Measurements from ENCODE around the gene IFNA14. TPM values are rescaled to one million over a fixed set of nuclear protein-coding genes. Genes with fewer than 3 reads are reported as not detected.
"Not testable (repeated sequence)": the region's sequence is repeated elsewhere in the genome, so short reads cannot be mapped to it uniquely, and the experiment has no call there.

IFNA14 gene
- total and polyA plus RNA-seq, 8 donors, result not detected

DNA sequence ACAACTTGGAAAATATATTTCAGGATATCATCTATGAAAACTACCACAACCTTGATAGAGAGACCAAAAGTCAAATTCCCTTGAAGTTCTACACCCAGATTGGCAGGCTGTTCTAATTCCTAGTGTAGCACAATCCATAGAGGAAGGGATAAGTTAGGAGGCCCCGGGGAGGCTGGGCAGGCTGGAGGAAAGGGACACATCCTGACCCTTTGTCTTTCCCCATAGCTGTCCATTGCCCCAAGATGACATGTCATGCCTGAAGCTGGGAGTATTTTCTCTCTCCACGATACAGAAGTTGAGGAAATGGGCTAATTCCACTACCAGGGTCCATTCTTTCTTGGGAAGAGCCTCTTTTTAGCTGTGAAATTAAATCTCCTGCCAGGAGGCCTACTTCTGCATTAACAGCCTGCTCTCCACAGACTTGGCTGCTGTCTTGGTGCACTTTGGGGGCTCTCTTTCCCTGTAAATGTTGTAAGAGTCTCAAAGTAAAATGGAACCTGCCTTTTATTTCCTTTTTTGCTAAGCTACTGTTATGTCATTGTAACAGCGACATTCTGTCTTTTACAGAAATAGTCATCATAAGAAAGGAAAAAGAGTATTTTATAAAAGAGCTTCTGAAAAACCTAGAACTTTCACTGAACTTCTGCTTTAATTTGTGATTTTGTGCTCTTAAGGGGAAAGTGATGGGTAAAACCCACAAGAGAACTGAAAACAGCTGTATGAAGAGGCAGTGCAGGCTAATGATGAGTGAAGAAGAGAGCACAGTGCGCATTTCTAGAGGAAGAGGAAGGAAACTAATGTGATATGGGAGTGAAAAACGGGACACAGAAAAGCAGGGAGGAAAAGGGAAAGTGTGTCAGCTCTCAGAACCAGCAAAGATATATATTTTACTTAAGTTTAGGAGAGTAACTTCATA, 26.1 kb downstream of the IFNA14 start:
- H3K9me3 ChIP-seq; H3K4me3 ChIP-seq; H3K27me3 ChIP-seq; H3K4me1 ChIP-seq; H3K36me3 ChIP-seq; DNase-seq; intact Hi-C loops (cut with DNase I); H3K27ac ChIP-seq: not testable (repeated sequence)
- peak; percentile 11 to 44 for TF ChIP-seq CTCF (IDR thresholded peaks at IDR 0.05)
- ATAC-seq, result peak; percentile 49

GRCh38 chr9:21212160-21212559, 27.6 kb downstream of the IFNA14 start:
- intact Hi-C loops (cut with DNase I); H3K4me3 ChIP-seq: not testable (repeated sequence)

DNA sequence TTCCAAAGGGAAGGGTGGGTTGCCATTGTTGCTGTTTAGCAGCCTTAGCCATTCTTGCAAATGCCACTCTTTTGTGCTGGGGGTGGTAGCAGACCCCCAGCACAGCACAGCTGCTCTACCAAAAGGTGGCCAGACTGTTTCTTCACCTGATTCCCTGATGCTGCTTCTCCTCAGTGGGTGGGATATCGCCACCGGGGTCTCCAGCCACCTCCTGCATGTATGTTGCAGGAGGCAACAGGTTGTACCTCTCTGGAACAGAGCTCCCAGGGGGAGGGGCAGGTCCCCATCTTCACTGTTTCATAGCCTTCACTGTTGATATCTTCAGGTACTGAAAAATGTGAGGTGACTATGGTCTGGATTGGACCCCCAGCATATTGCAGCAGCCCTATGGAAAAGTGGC, 29.0 kb downstream of the IFNA14 start:
- H3K36me3 ChIP-seq; intact Hi-C loops (cut with DNase I); H3K27ac ChIP-seq; H3K9me3 ChIP-seq; DNase-seq; H3K27me3 ChIP-seq; H3K4me1 ChIP-seq; H3K4me3 ChIP-seq; ATAC-seq: not testable (repeated sequence)

More at GRCh38 chr9:21212160-21212559, 27.6 kb downstream of the IFNA14 start:
- not testable (repeated sequence) for H3K27me3 ChIP-seq, H3K27ac ChIP-seq, ATAC-seq, DNase-seq, H3K4me1 ChIP-seq, H3K36me3 ChIP-seq, H3K9me3 ChIP-seq

- no peaks in the 10 kb centered on the region for H3K4me1 ChIP-seq
- no peak overlapping the region for H3K27ac ChIP-seq
- no peaks in the 10 kb centered on the region for H3K9me3 ChIP-seq
- DNase-seq (peak in 1 of 4 donors; percentile 32), ATAC-seq (no peak)
- no peaks in the 10 kb centered on the region for H3K36me3 ChIP-seq
- H3K4me3 ChIP-seq, result no peak overlapping the region
- no peaks in the 10 kb centered on the region for H3K27me3 ChIP-seq
- intact Hi-C loops (cut with DNase I), result no loop called here
- no peak for TF ChIP-seq CTCF (IDR thresholded peaks at IDR 0.05)
Observed at GRCh38 chr9:21210311-21210710, 29.5 kb downstream of the IFNA14 start.

DNA sequence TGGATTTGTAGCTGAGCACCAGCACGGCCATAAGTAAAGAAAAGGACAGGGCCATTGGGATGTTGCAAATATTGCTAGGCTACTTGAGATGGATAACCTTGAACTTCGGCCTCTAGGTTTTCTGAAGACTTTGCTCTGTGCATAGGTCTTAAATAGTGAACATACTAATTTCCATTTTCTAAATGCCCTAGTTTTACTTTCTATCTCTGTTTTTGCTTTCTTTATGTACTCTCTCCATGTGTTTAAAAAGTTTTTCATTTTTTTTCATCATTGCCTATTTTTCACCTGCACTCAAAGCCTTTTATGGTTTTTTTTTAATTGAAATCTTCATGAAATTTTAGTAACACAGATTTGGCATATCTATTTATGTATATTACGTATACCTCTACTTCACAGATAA, 32.8 kb downstream of the IFNA14 start, which contains the start of gene IFNA10:
TSS of gene IFNA10 (minus strand) at position 101 of the 400 bp plus-strand sequence. CDS start at position 55, 46 bp downstream.
- H3K27me3 ChIP-seq; H3K4me3 ChIP-seq; H3K4me1 ChIP-seq; ATAC-seq; H3K36me3 ChIP-seq; intact Hi-C loops (cut with DNase I); DNase-seq; H3K27ac ChIP-seq; H3K9me3 ChIP-seq: not testable (repeated sequence)

DNA sequence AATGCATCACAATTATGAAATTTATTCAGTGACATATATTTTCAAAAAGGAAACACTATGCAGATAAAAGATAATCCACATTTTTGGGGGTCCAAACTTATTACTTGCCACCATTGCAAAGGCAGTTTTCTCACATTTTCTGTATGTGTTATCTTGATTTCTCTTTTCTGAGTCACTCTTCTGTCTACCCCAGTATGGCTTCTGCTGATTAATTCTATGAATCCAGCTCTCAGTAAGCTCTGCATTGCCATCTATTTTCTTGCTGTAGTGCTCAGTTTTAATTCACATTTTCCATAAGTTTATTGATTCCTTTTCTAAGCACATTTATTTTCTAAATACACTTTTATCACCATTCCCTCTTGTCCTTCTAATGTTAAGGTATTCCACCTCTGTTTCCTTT, 34.6 kb downstream of the IFNA14 start:
- no peak for DNase-seq
- no peak for ATAC-seq
- no peaks in the 10 kb centered on the region for H3K36me3 ChIP-seq
- peaks cover 0 to 3% of the 10 kb centered on the region in 2 donors for H3K9me3 ChIP-seq
- TF ChIP-seq CTCF (IDR thresholded peaks at IDR 0.05), result no peak
- H3K27ac ChIP-seq, result no peak overlapping the region
- intact Hi-C loops (cut with DNase I), result no loop called here
- no peaks in the 10 kb centered on the region for H3K4me1 ChIP-seq
- no peaks in the 10 kb centered on the region for H3K27me3 ChIP-seq
- H3K4me3 ChIP-seq, result no peak overlapping the region

DNA sequence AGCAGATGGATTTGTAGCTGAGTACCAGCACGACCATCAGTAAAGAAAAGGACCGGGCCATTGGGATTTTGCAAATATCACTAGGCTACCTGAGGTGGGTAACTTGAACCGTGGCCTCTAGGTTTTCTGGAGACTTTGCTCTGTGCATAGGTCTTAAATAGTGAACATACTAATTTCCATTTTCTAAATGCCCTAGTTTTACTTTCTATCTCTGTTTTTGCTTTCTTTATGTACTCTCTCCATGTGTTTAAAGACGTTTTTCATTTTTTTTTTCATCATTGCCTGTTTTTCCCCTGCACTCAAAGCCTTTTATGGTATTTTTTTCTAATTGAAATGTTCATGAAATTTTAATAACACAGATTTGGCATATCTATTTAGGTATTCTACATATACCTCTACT, 37.7 kb downstream of the IFNA14 start, which contains the start of gene IFNA7:
TSS of gene IFNA7 (minus strand) at position 101 of the 400 bp plus-strand sequence. CDS start at position 61, 40 bp downstream.
- H3K27ac ChIP-seq; ATAC-seq; H3K4me1 ChIP-seq; DNase-seq; intact Hi-C loops (cut with DNase I); H3K27me3 ChIP-seq; H3K9me3 ChIP-seq; H3K36me3 ChIP-seq; H3K4me3 ChIP-seq: not testable (repeated sequence)

Measured in left lung (tissue), 10 donors.